Peyer's patch (tissue), 4 donors: ENCODE measurements around the gene PRX. TPM values are rescaled to one million over a fixed set of nuclear protein-coding genes. Genes with fewer than 3 reads are reported as not detected.

Experiments used
- DNase-seq, 3 donors: peaks; one replicate each; pipeline ENCODE4 v3.0.0-alpha.2; 2017 to 2019
- H3K27ac ChIP-seq, 4 donors: fragments of 200-600 bp; sonication (generic); one replicate each; pipeline ENCODE4 v1.5.1; 2016 to 2019
- H3K27me3 ChIP-seq, 2 donors: fragments of 200-600 bp; sonication (generic); one replicate each; pipeline ENCODE4 v1.5.1; 2019
- H3K36me3 ChIP-seq, 3 donors: fragments of 200-600 bp; sonication (generic); one replicate each; pipeline ENCODE4 v1.5.1; 2016 to 2019
- H3K4me1 ChIP-seq, 4 donors: fragments of 200-600 bp; sonication (generic); one replicate each; pipeline ENCODE4 v1.5.1; 2016 to 2019
- H3K4me3 ChIP-seq, 4 donors: fragments of 200-600 bp; sonication (generic); 1 replicate in 3 of 4; 2 replicates in 1 of 4; pipeline ENCODE4 v1.5.1; 2016 to 2019; ENCODE audit warnings: mild to moderate bottlenecking in 1 of 4
- H3K9me3 ChIP-seq, 4 donors: fragments of 200-600 bp; sonication (generic); one replicate each; pipeline ENCODE4 v1.5.1; 2016 to 2019; ENCODE audit warnings: mild to moderate bottlenecking in 1 of 4
- CTCF ChIP-seq, 6 experiments: fragments of 450-650 bp in 4 of 6; fragments of 200-600 bp in 2 of 6; sonication (generic) in 1 of 6; IDR thresholded peaks; one replicate each; pipeline ENCODE4 v1.5.1; 2017 to 2019; ENCODE audit warnings: antibody characterized with exemption in 6 of 6, mild to moderate bottlenecking in 3 of 6, moderate library complexity in 1 of 6
- POLR2A ChIP-seq, 2 donors: fragments of 450-650 bp; IDR thresholded peaks; one replicate each; pipeline ENCODE4 v1.5.1; 2017; ENCODE audit warnings: antibody characterized with exemption in 2 of 2, mild to moderate bottlenecking in 2 of 2, moderate library complexity in 2 of 2
- total RNA-seq, 4 donors: library from RNA; depleted of rRNA; stranded (reverse); fragments of >200 nt; gene quantifications; one replicate each; pipeline ENCODE4 v1.1.0, GENCODE V29; 2016

The PRX gene
- total RNA-seq, 4 donors from 2014 or later, result 1.4 to 7.4 (median 3.0) TPM

GRCh38 chr19:40362160-40362559 is 51.0 kb downstream of the PRX start:
- TF ChIP-seq CTCF (IDR thresholded peaks at IDR 0.05) (no peak), POLR2A (IDR thresholded peaks at IDR 0.05) (no peak)
- DNase-seq, result no peak
- Histone ChIP-seq H3K27ac (no peak overlapping the region), H3K27me3 (no peaks in the 10 kb centered on the region), H3K9me3 (no peaks in the 10 kb centered on the region), H3K36me3 (peaks cover 0 to 11% (median 0%) of the 10 kb centered on the region in 3 donors), H3K4me1 (peaks cover 0 to 8% (median 2%) of the 10 kb centered on the region in 4 donors), H3K4me3 (no peak overlapping the region)

GRCh38 chr19:40360708-40361241 is 52.4 kb downstream of the PRX start:
- Histone ChIP-seq H3K9me3 (no peaks in the 10 kb centered on the region), H3K4me1 (peaks cover 0 to 7% (median 0%) of the 10 kb centered on the region in 4 donors), H3K36me3 (peaks cover 0 to 4% (median 0%) of the 10 kb centered on the region in 3 donors), H3K27ac (no peak overlapping the region), H3K27me3 (no peaks in the 10 kb centered on the region), H3K4me3 (no peak overlapping the region)
- TF ChIP-seq POLR2A (IDR thresholded peaks at IDR 0.05) (no peak), CTCF (IDR thresholded peaks at IDR 0.05) (no peak)
- DNase-seq, result no peak

GRCh38 chr19:40360020-40360707 is 53.0 kb downstream of the PRX start:
- DNase-seq, result no peak
- Histone ChIP-seq H3K27ac (no peak overlapping the region), H3K36me3 (peaks cover 0 to 4% (median 0%) of the 10 kb centered on the region in 3 donors), H3K9me3 (no peaks in the 10 kb centered on the region), H3K27me3 (no peaks in the 10 kb centered on the region), H3K4me1 (peaks cover 0 to 4% (median 0%) of the 10 kb centered on the region in 4 donors), H3K4me3 (no peak overlapping the region)
- no peak for TF ChIP-seq CTCF (IDR thresholded peaks at IDR 0.05)
- TF ChIP-seq POLR2A (IDR thresholded peaks at IDR 0.05), result no peak

GRCh38 chr19:40358773-40359172 is 54.4 kb downstream of the PRX start:
- TF ChIP-seq POLR2A (IDR thresholded peaks at IDR 0.05) (no peak), CTCF (IDR thresholded peaks at IDR 0.05) (no peak)
- peaks cover 0 to 4% (median 0%) of the 10 kb centered on the region in 4 donors for H3K4me1 ChIP-seq
- H3K27ac ChIP-seq, result no peak overlapping the region
- H3K27me3 ChIP-seq, result no peaks in the 10 kb centered on the region
- peak in 2 of 3 donors; percentile 64 to 67 for DNase-seq
- no peaks in the 10 kb centered on the region for H3K9me3 ChIP-seq
- peaks cover 0 to 4% (median 0%) of the 10 kb centered on the region in 3 donors for H3K36me3 ChIP-seq
- no peak overlapping the region for H3K4me3 ChIP-seq

GRCh38 chr19:40357640-40358039 is 55.5 kb downstream of the PRX start:
- no peaks in the 10 kb centered on the region for H3K27me3 ChIP-seq
- H3K4me1 ChIP-seq, result peaks cover 0 to 4% (median 0%) of the 10 kb centered on the region in 4 donors
- no peak for DNase-seq
- no peaks in the 10 kb centered on the region for H3K9me3 ChIP-seq
- TF ChIP-seq POLR2A (IDR thresholded peaks at IDR 0.05) (no peak), CTCF (IDR thresholded peaks at IDR 0.05) (no peak)
- no peak overlapping the region for H3K27ac ChIP-seq
- peaks cover 0 to 4% (median 0%) of the 10 kb centered on the region in 3 donors for H3K36me3 ChIP-seq
- H3K4me3 ChIP-seq, result no peak overlapping the region
